Ovary (tissue), 9 donors: ENCODE data around the gene PRELID1. TPM values are rescaled to one million over a fixed set of nuclear protein-coding genes. Genes with fewer than 3 reads are reported as not detected.
A peak's percentile ranks its signal among the peaks of the same experiment; 100 is the strongest.

Experiments
- DNase-seq, 5 donors: peaks; one replicate each; pipeline ENCODE4 v3.0.0-alpha.2; 2019 to 2020
- H3K27ac ChIP-seq, 2 donors: fragments of 200-600 bp; one replicate each; pipeline versions ENCODE4 v1.5.1 to v1.8.0; 2019 to 2022
- H3K27me3 ChIP-seq: fragments of 200-600 bp; one replicate; pipeline ENCODE4 v1.8.0; 2022
- H3K36me3 ChIP-seq: fragments of 200-600 bp; sonication (generic); one replicate; pipeline ENCODE4 v1.5.1; 2019
- H3K4me1 ChIP-seq: one replicate; pipeline ENCODE4 v1.8.1; 2013; ENCODE audit warnings: mild to moderate bottlenecking, moderate library complexity; ENCODE audit not compliant: insufficient read depth
- H3K4me3 ChIP-seq: fragments of 200-600 bp; sonication (generic); one replicate; pipeline ENCODE4 v1.5.1; 2017
- H3K9me3 ChIP-seq, 2 donors: fragments of 200-600 bp in 1 of 2; sonication (generic) in 1 of 2; one replicate each; pipeline versions ENCODE4 v1.5.1 to v1.8.1; 2013 to 2019; ENCODE audit warnings: mild to moderate bottlenecking in 1 of 2, moderate library complexity in 1 of 2
- EP300 ChIP-seq: sonication (generic); formaldehyde crosslinking; IDR thresholded peaks from one replicate; pipeline ENCODE4 v1.6.1; 2017; ENCODE audit warnings: antibody characterized with exemption
- POLR2A ChIP-seq: fragments of 450-650 bp; IDR thresholded peaks from one replicate; pipeline ENCODE4 v1.6.1; 2017; ENCODE audit warnings: antibody characterized with exemption, mild to moderate bottlenecking, moderate library complexity
- WGBS, 3 donors: extraction: QIAGEN DNeasy Blood & Tissue Kit in 1 of 3; methylation state at CpG; one replicate each; pipeline versions ENCODE4 v1.1.5 to v1.1.7; 2013 to 2017; 5-methylcytosine and 5-hydroxymethylcytosine counted together
- intact Hi-C, 4 donors: fragments of 100-400 bp; cut with DNase I; formaldehyde crosslinking; loops; one replicate each; pipeline versions ENCODE4 v1.11.0 to v1.15.1; 2022 to 2023
- polyA plus RNA-seq, 2 donors: library from polyadenylated mRNA; stranded (reverse); fragments of 200-250 nt in 1 of 2; fragments of 350-450 nt in 1 of 2; fragmentation: Illumina TruSeq in 1 of 2; extraction: RNeasy Lipid Tissue Mini Kit (QIAGEN cat#74804) in 1 of 2; gene quantifications; one replicate each; pipeline ENCODE4 v1.2.3, GENCODE V29; 2013 to 2014
- total RNA-seq, 7 donors: library from RNA; depleted of rRNA in 2 of 7; stranded (reverse); fragments of >200 nt in 2 of 7; fragmentation: NEBNext Ultra II Directional in 3 of 7; extraction: Animal tissue kit (Norgen Biotek cat#: 25700) in 3 of 7; gene quantifications; one replicate each; pipeline versions ENCODE4 v1.1.0 to v1.2.4, GENCODE V29; 2016 to 2023
- TF ChIP-seq, protein P1 (sequence below), 3 donors: fragments of 450-650 bp in 2 of 3; fragments of 200-600 bp in 1 of 3; IDR thresholded peaks; one replicate each; pipeline versions ENCODE4 v1.5.1 to v1.8.0; 2016 to 2022; ENCODE audit warnings: antibody characterized with exemption in 3 of 3, mild to moderate bottlenecking in 1 of 3
- donor health status: DM: no; HTN: no; CAD: no; lungs with moderate emphysema.
- donor health status: DM: no; HTN: no; CAD: no.
- donor health status: Bipolar disorder and iron deficiency.
- donor health status: DM: yes; HTN: yes; CAD: no.
- donor health status: DM: no; HTN: no; CAD: no.
- donor health status: DM: yes; HTN: yes; CAD: no.

Gene PRELID1
- total and polyA plus RNA-seq, 9 donors: 42.8 to 96.8 (median 74.6) TPM

DNA sequence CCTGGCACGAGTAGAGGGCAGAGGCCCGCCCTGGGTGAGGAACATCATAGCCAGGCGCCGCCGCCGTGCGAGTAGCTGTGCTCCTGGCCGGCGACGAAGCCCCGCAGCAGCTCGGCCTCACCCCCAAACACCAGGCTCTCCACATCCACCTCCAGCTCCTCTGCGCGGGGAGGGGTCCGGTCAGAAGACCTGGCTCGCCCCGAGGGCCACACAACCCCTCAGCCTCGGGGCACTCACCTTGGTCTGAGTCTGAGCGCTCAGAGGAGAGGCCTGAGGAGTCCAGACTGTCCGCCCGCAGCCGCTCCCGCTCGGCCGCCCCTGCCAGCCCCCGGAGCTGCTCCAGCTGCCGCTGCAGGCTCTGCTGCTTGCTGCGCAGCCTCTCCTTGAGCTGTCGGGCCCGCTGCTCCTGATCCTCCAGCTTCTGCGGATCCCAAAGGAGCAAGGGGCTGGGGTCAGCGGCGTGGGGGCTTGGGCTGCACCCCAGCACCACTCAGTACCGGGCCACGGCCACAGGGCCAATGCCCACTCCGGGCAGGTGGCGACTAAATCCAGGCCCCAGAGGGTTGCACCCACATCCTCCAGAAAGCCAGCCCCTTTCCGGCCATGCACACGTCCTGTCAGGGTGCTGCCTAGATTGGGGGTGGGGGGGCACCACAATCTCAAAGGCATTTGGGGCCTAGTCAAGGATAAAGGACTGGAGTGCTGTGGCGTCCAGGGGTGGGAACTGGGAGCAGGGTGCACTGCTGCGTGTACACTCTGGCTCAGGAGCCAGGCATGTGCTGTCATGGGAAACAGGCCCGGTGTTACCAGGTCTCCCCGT lies 4.2 kb downstream of the PRELID1 start:
- intact Hi-C loops: loop anchor here in 3 of 4 donors (10.0 kb wide), 1 partner anchor 193 kb away; no protein-coding TSS in a partner anchor
- Histone ChIP-seq H3K36me3 (no peaks in the 10 kb centered on the region), H3K9me3 (no peaks in the 10 kb centered on the region), H3K4me1 (peaks cover 11% of the 10 kb centered on the region), H3K27me3 (no peaks in the 10 kb centered on the region), H3K27ac (no peak overlapping the region), H3K4me3 (no peak overlapping the region)
- TF ChIP-seq, protein P1, sequence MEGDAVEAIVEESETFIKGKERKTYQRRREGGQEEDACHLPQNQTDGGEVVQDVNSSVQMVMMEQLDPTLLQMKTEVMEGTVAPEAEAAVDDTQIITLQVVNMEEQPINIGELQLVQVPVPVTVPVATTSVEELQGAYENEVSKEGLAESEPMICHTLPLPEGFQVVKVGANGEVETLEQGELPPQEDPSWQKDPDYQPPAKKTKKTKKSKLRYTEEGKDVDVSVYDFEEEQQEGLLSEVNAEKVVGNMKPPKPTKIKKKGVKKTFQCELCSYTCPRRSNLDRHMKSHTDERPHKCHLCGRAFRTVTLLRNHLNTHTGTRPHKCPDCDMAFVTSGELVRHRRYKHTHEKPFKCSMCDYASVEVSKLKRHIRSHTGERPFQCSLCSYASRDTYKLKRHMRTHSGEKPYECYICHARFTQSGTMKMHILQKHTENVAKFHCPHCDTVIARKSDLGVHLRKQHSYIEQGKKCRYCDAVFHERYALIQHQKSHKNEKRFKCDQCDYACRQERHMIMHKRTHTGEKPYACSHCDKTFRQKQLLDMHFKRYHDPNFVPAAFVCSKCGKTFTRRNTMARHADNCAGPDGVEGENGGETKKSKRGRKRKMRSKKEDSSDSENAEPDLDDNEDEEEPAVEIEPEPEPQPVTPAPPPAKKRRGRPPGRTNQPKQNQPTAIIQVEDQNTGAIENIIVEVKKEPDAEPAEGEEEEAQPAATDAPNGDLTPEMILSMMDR (IDR thresholded peaks at IDR 0.05): no peak
- TF ChIP-seq POLR2A: no peak
- no peak for TF ChIP-seq EP300
- WGBS, 3 donors: 76 to 84% (median 78%) methylated on average over 31 to 43 of the region's 43 CpGs
- DNase-seq: no peak

DNA sequence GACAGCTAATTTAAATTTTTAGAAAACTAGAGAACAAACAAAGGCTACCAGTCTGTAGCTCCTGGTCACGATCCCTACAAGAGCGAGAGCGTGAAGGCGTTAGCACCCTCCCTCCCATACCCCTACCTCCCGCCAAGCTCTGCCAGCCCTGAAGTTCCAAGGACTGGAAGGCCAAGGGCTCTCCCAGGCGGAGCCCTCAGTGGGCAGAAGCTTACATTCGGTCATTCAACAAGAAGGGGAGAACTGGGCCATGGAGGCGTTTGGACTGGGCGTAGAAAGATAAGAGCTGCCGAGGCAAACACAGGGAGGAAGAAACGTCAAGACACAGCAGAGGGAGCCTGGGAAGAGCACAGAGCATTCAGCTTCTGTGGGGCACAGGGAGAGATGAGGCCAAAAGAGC lies 5.1 kb downstream of the PRELID1 start:
- H3K9me3 ChIP-seq: no peaks in the 10 kb centered on the region
- TF ChIP-seq EP300 (no peak), POLR2A (no peak)
- TF ChIP-seq, protein P1 (IDR thresholded peaks at IDR 0.05): no peak
- no peaks in the 10 kb centered on the region for H3K36me3 ChIP-seq
- WGBS, 3 donors: 79 to 90% (median 80%) methylated on average over 11 of the region's 11 CpGs
- H3K27ac ChIP-seq: no peak overlapping the region
- no peak overlapping the region for H3K4me3 ChIP-seq
- intact Hi-C loops: loop anchor here in 3 of 4 donors (10.0 kb wide), 1 partner anchor 194 kb away; no protein-coding TSS in a partner anchor
- H3K27me3 ChIP-seq: no peaks in the 10 kb centered on the region
- DNase-seq: no peak
- H3K4me1 ChIP-seq: peaks cover 10% of the 10 kb centered on the region

DNA sequence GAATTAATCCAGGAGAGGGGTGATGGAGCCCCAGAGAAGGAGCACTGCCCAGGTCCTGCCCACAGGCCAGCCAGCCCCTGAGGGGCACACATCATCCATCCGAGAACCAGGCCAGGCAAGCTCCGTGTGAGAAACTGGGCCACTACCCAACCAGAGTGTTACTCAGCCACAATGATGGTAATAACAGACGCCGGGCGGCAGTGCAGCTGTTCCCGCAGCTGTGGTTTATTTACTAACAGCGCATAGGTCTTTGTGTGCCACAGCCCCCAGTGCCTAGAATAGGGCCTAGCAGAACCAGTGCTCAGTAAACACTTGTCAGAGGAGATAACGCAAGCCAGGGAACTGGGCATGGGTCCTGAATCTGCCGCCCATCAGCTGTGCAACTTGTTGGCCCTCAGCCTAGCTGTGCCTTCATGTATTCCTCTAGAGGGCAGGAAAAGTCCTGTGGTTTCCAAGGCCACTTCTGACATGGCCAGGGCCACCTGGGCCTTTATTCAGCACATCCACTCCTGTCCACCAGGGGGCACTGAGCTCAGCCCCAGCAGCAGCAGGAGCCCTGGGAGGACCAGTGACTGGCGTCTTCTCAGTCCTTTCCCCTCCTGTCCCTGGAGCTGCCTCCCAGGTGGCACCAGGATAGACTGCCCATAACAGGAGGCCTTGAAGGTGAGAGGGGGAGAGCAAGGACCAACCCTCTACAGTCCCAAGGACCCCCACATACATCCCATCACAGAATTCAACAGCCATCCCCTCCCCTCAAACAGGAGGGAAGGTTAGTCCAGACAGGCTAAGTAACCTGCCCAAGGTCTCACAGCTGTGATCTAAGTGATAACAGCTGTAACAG lies 6.0 kb downstream of the PRELID1 start:
- peak in 2 of 5 donors; percentile 53 to 67 for DNase-seq
- no peaks in the 10 kb centered on the region for H3K9me3 ChIP-seq
- no peaks in the 10 kb centered on the region for H3K36me3 ChIP-seq
- TF ChIP-seq EP300: no peak
- TF ChIP-seq, protein P1 (IDR thresholded peaks at IDR 0.05): peak in 2 of 3 donors; percentile 24 to 39
- H3K27ac ChIP-seq: no peak overlapping the region
- no peaks in the 10 kb centered on the region for H3K27me3 ChIP-seq
- H3K4me3 ChIP-seq: no peak overlapping the region
- intact Hi-C loops: loop anchor here (10.0 kb wide), 3 partner anchors 145 to 195 kb away; partner anchors contain the start of gene DOK3 (in 1 of the 4)
- 57 to 70% (median 68%) methylated on average over 10 of the region's 10 CpGs for WGBS, 3 donors
- H3K4me1 ChIP-seq: peaks cover 3% of the 10 kb centered on the region

DNA sequence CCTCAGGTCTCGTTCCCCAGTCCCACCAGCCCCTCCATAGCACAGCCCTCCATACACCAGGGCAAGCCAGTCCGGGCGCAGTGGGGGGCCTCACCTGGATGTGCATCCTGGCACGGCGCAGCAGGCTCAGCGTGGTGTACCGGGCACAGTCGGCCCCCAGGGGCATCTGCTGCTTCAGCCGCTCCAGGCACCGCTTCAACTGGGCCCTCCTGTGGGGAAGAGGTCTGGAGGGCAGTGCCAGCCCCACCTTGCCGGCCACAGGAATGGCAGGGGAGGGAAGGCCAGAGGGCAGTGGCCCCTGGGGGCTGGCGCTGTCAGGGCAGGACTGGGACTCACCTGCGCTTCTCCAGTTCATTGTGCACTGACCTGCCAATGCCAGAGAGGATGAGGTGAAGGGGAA lies 6.7 kb downstream of the PRELID1 start:
- Histone ChIP-seq H3K4me1 (peaks cover 3% of the 10 kb centered on the region), H3K36me3 (no peaks in the 10 kb centered on the region), H3K9me3 (no peaks in the 10 kb centered on the region), H3K27me3 (no peaks in the 10 kb centered on the region), H3K4me3 (no peak overlapping the region), H3K27ac (no peak overlapping the region)
- intact Hi-C loops: loop anchor here in 3 of 4 donors (10.0 kb wide), 2 partner anchors 144 to 194 kb away; partner anchors contain the start of gene DOK3 (in 1 of the 3)
- WGBS, 3 donors: 87 to 90% (median 89%) methylated on average over 13 of the region's 13 CpGs
- no peak for DNase-seq
- TF ChIP-seq EP300 (no peak), POLR2A (no peak)
- TF ChIP-seq, protein P1 (IDR thresholded peaks at IDR 0.05): no peak
